GM12878 (cell line): ENCODE data around the gene ANKRD23. TPM values are rescaled to one million over a fixed set of nuclear protein-coding genes. Genes with fewer than 3 reads are reported as not detected.
A peak's percentile ranks its signal among the peaks of the same experiment; 100 is the strongest.

Experiments used
- ASH2L ChIP-seq: fragments of 300-600, 200-600 bp; sonication (generic); IDR thresholded peaks from 2 replicates; pipeline ENCODE4 v1.6.1; 2017; ENCODE audit warnings: low read depth, mild to moderate bottlenecking, borderline replicate concordance
- CHD1 ChIP-seq: IDR thresholded peaks from 2 replicates; pipeline ENCODE4 v1.6.1; 2012; ENCODE audit warnings: low read depth, low read length, improper control_type of control experiment
- CHD2 ChIP-seq: IDR thresholded peaks from 2 replicates; pipeline ENCODE4 v1.6.1; 2011; ENCODE audit warnings: low read depth, low read length, improper control_type of control experiment, borderline replicate concordance
- HDAC2 ChIP-seq: fragments of 200-600 bp; sonication (generic); IDR thresholded peaks from 2 replicates; pipeline ENCODE4 v1.6.1; 2017
- IKZF1 ChIP-seq: fragments of 450-650 bp; conservative IDR thresholded peaks from 2 replicates; pipeline ENCODE4 v1.6.1; 2017; ENCODE audit warnings: antibody characterized with exemption, mild to moderate bottlenecking
- IRF5 ChIP-seq: fragments of 450-650 bp; IDR thresholded peaks from 2 replicates; pipeline ENCODE4 v1.6.1; 2017; ENCODE audit warnings: borderline replicate concordance
- LARP7 ChIP-seq: fragments of 450-650 bp; IDR thresholded peaks from 2 replicates; pipeline ENCODE4 v1.6.1; 2017; ENCODE audit warnings: mild to moderate bottlenecking
- MTA2 ChIP-seq: fragments of 450-650 bp; IDR thresholded peaks from 2 replicates; pipeline ENCODE4 v1.6.1; 2016; ENCODE audit warnings: low read depth, mild to moderate bottlenecking, moderate library complexity
- MYB ChIP-seq: fragments of 150-350 bp; IDR thresholded peaks from 2 replicates; pipeline ENCODE4 v1.6.1; 2014; ENCODE audit warnings: mild to moderate bottlenecking, low read depth, low read length, borderline replicate concordance
- MYC ChIP-seq: IDR thresholded peaks from 2 replicates; pipeline ENCODE4 v1.6.1; 2011; ENCODE audit warnings: mild to moderate bottlenecking, low read length, moderate library complexity, inconsistent platforms; ENCODE audit not compliant: insufficient read depth, insufficient replicate concordance, insufficient read length, severe bottlenecking
- SIN3A ChIP-seq: IDR thresholded peaks from 2 replicates; pipeline ENCODE4 v1.6.1; 2012; ENCODE audit warnings: low read depth, low read length, improper control_type of control experiment
- SIX5 ChIP-seq: IDR thresholded peaks from 2 replicates; pipeline ENCODE4 v1.6.1; 2011; ENCODE audit warnings: mild to moderate bottlenecking, low read depth, low read length, moderate library complexity; ENCODE audit not compliant: severe bottlenecking
- SMAD1 ChIP-seq: fragments of 450-650 bp; IDR thresholded peaks from 2 replicates; pipeline ENCODE4 v1.6.1; 2018; ENCODE audit warnings: mild to moderate bottlenecking, low read depth; ENCODE audit not compliant: partially characterized antibody
- SUZ12 ChIP-seq: fragments of 200-600 bp; sonication (generic); IDR thresholded peaks from one replicate; pipeline ENCODE4 v1.6.1; 2018; ENCODE audit warnings: antibody characterized with exemption, mild to moderate bottlenecking; ENCODE audit not compliant: unreplicated experiment
- TAF1 ChIP-seq: IDR thresholded peaks from 2 replicates; pipeline ENCODE4 v1.6.1; 2011; ENCODE audit warnings: mild to moderate bottlenecking, low read depth, low read length, borderline replicate concordance
- ZBTB4 ChIP-seq: fragments of 450-650 bp; formaldehyde crosslinking; IDR thresholded peaks from 2 replicates; pipeline ENCODE4 v1.4.0; 2022; ENCODE audit warnings: mild to moderate bottlenecking, moderate library complexity
- polyA plus RNA-seq, 11 experiments: library from polyadenylated mRNA; depleted of rRNA in 4 of 11; unstranded in 6 of 11; stranded (reverse) in 5 of 11; fragments of >200 nt; fragmentation: Nextera tagmentation in 4 of 11; fragmentation: Illumina TruSeq in 1 of 11; extraction: Ambion mirVana in 4 of 11; extraction: Trizol in 1 of 11; gene quantifications; 1 replicate in 1 of 11; 2 replicates in 10 of 11; pipeline versions ENCODE4 v1.2.1 to v1.2.3, GENCODE V29; 2011 to 2016; ENCODE audit warnings: inconsistent platforms in 2 of 11, missing spikeins in 2 of 11, low read depth in 1 of 11
- total RNA-seq, 4 experiments: library from RNA; depleted of rRNA in 3 of 4; stranded (reverse); fragments of >200 nt in 3 of 4; fragmentation: Illumina TruSeq in 1 of 4; extraction: Trizol in 1 of 4; gene quantifications; 2 replicates each; pipeline versions ENCODE4 v1.2.1 to v1.2.3, GENCODE V29; 2013 to 2021
- TF ChIP-seq, protein P1 (sequence below): IDR thresholded peaks from 2 replicates; pipeline ENCODE4 v1.6.1; 2011; ENCODE audit warnings: mild to moderate bottlenecking, low read depth, low read length, moderate library complexity; ENCODE audit not compliant: insufficient replicate concordance
- TF ChIP-seq, protein P2 (sequence below): fragments of 450-650 bp; IDR thresholded peaks from 2 replicates; pipeline ENCODE4 v1.6.1; 2017; ENCODE audit warnings: low read depth, mild to moderate bottlenecking, moderate library complexity
- TF ChIP-seq, protein P3 (sequence below): fragments of 450-650 bp; formaldehyde crosslinking; IDR thresholded peaks from 2 replicates; pipeline ENCODE4 v1.5.0; 2022; ENCODE audit warnings: mild to moderate bottlenecking, missing genetic modification characterization

ANKRD23 gene
- total and polyA plus RNA-seq, 10 of the 15 experiments (the other 5 are each of a cell fraction or from before 2014, with no cell fraction given), result 0.34 to 5.3 (median 2.7) TPM

DNA sequence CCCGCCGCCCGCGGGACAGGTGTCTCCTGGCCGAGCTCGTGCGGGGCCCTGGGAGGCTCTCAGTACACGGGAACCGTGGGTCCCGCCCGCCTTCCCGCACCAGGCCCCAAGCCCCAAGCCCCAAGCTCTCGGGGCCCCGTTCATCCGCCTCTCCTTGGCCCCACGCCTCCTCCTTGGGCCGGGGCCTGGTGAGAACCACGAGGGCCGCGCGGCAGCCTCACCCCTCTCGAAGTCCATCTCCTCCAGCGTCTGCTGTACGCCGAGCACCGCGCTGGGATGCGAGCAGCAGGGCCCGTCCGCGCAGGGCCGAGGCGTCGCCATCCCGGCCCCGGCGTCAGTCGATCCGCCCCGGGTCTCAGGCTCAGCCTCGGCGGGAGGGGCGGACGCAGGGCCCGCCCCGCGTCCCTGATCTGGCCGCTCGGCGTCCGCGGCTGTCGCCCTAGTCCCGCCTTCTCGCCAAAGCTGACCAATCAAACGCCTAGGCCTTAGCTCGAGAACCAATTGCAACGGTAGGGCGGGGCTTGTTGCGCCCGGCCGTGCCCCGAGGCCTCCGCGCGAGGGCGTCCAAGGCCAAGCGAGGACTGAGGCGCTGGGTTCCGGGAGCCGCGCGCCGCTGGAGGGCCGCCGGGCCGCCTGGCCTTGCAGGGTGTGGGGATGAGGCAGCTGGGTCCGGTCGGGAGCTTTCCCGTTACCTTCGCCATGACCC lies 14.0 kb upstream of the ANKRD23 start, which contains the start of gene ANKRD39 (continued):
- peak; percentile 61; the same call in 1 of the 2 replicates for TF ChIP-seq TAF1
- no peak for TF ChIP-seq CHD1
- TF ChIP-seq MTA2, result no peak
- TF ChIP-seq, protein P1, sequence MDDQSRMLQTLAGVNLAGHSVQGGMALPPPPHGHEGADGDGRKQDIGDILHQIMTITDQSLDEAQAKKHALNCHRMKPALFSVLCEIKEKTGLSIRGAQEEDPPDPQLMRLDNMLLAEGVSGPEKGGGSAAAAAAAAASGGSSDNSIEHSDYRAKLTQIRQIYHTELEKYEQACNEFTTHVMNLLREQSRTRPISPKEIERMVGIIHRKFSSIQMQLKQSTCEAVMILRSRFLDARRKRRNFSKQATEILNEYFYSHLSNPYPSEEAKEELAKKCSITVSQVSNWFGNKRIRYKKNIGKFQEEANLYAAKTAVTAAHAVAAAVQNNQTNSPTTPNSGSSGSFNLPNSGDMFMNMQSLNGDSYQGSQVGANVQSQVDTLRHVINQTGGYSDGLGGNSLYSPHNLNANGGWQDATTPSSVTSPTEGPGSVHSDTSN, result no peak
- TF ChIP-seq, protein P2, sequence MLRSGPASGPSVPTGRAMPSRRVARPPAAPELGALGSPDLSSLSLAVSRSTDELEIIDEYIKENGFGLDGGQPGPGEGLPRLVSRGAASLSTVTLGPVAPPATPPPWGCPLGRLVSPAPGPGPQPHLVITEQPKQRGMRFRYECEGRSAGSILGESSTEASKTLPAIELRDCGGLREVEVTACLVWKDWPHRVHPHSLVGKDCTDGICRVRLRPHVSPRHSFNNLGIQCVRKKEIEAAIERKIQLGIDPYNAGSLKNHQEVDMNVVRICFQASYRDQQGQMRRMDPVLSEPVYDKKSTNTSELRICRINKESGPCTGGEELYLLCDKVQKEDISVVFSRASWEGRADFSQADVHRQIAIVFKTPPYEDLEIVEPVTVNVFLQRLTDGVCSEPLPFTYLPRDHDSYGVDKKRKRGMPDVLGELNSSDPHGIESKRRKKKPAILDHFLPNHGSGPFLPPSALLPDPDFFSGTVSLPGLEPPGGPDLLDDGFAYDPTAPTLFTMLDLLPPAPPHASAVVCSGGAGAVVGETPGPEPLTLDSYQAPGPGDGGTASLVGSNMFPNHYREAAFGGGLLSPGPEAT, result no peak; the same call in 1 of the 2 replicates
- peak; percentile 99 for TF ChIP-seq LARP7
- TF ChIP-seq, protein P3, sequence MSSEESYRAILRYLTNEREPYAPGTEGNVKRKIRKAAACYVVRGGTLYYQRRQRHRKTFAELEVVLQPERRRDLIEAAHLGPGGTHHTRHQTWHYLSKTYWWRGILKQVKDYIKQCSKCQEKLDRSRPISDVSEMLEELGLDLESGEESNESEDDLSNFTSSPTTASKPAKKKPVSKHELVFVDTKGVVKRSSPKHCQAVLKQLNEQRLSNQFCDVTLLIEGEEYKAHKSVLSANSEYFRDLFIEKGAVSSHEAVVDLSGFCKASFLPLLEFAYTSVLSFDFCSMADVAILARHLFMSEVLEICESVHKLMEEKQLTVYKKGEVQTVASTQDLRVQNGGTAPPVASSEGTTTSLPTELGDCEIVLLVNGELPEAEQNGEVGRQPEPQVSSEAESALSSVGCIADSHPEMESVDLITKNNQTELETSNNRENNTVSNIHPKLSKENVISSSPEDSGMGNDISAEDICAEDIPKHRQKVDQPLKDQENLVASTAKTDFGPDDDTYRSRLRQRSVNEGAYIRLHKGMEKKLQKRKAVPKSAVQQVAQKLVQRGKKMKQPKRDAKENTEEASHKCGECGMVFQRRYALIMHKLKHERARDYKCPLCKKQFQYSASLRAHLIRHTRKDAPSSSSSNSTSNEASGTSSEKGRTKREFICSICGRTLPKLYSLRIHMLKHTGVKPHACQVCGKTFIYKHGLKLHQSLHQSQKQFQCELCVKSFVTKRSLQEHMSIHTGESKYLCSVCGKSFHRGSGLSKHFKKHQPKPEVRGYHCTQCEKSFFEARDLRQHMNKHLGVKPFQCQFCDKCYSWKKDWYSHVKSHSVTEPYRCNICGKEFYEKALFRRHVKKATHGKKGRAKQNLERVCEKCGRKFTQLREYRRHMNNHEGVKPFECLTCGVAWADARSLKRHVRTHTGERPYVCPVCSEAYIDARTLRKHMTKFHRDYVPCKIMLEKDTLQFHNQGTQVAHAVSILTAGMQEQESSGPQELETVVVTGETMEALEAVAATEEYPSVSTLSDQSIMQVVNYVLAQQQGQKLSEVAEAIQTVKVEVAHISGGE (CRISPR knock-in tag), result no peak
- TF ChIP-seq CHD2, result peak; percentile 97
- TF ChIP-seq SMAD1, result no peak
- TF ChIP-seq MYC, result peak; percentile 41
- no peak for TF ChIP-seq HDAC2
- TF ChIP-seq SUZ12, result no peak
- TF ChIP-seq ZBTB4, result no peak
- TF ChIP-seq IRF5, result no peak
- TF ChIP-seq IKZF1, result peak; percentile 78
- TF ChIP-seq SIX5, result peak; percentile 10
- no peak; the same call in 1 of the 2 replicates for TF ChIP-seq SIN3A
- no peak for TF ChIP-seq ASH2L
- TF ChIP-seq MYB, result no peak
